Smooth muscle cell (in vitro differentiated cells): ENCODE results near the gene LMBR1. TPM values are rescaled to one million over a fixed set of nuclear protein-coding genes. Genes with fewer than 3 reads are reported as not detected.
A peak's percentile ranks its signal among the peaks of the same experiment; 100 is the strongest.

Source experiments
- DNase-seq: peaks from one replicate; lab custom pipeline; 2025; ENCODE audit not compliant: unreplicated experiment; lab: John Stamatoyannopoulos, UW
- H2AFZ ChIP-seq: fragments of 200-600 bp; sonication (generic); 2 replicates; pipeline ENCODE4 v1.6.0; 2016; ENCODE audit warnings: antibody characterized with exemption, low read depth, mild to moderate bottlenecking
- H3F3A ChIP-seq: fragments of 200-600 bp; sonication (generic); 2 replicates; pipeline ENCODE4 v1.6.0; 2017; ENCODE audit warnings: antibody characterized with exemption, low read depth
- H3K27ac ChIP-seq: fragments of 200-600 bp; sonication (generic); 2 replicates; pipeline ENCODE4 v1.5.1; 2016; ENCODE audit warnings: low read depth, mild to moderate bottlenecking
- H3K27me3 ChIP-seq: fragments of 200-600 bp; sonication (generic); 2 replicates; pipeline ENCODE4 v1.6.1; 2016; ENCODE audit warnings: low read depth, mild to moderate bottlenecking
- H3K36me3 ChIP-seq: fragments of 200-600 bp; sonication (generic); 2 replicates; pipeline ENCODE4 v1.5.1; 2016; ENCODE audit warnings: low read depth
- H3K4me1 ChIP-seq: fragments of 200-600 bp; sonication (generic); 2 replicates; pipeline ENCODE4 v1.5.1; 2016; ENCODE audit warnings: low read depth
- H3K4me2 ChIP-seq: fragments of 200-600 bp; sonication (generic); 2 replicates; pipeline ENCODE4 v1.6.0; 2016; ENCODE audit warnings: mild to moderate bottlenecking
- H3K4me3 ChIP-seq: fragments of 200-600 bp; sonication (generic); 2 replicates; pipeline ENCODE4 v1.5.1; 2016; ENCODE audit warnings: mild to moderate bottlenecking
- H3K79me2 ChIP-seq: fragments of 200-600 bp; sonication (generic); 2 replicates; pipeline ENCODE4 v1.6.0; 2016; ENCODE audit warnings: low read depth, mild to moderate bottlenecking
- H3K9ac ChIP-seq: fragments of 200-600 bp; sonication (generic); 2 replicates; pipeline ENCODE4 v1.6.0; 2016; ENCODE audit warnings: low read depth
- H3K9me3 ChIP-seq: fragments of 200-600 bp; sonication (generic); replicated peaks from 2 replicates; pipeline ENCODE4 v1.5.1; 2016; ENCODE audit warnings: low read depth
- H4K20me1 ChIP-seq: fragments of 200-600 bp; sonication (generic); 2 replicates; pipeline ENCODE4 v1.6.0; 2016; ENCODE audit warnings: low read depth
- CTCF ChIP-seq: fragments of 200-600 bp; sonication (generic); IDR thresholded peaks from 2 replicates; pipeline ENCODE4 v1.5.1; 2017; ENCODE audit warnings: borderline replicate concordance, mild to moderate bottlenecking, antibody characterized with exemption; ENCODE audit not compliant: insufficient read depth, poor library complexity, severe bottlenecking
- WGBS: methylation state at CpG from one replicate; pipeline ENCODE4 v1.1.7; 2016; ENCODE audit warnings: low lambda C conversion rate; 5-methylcytosine and 5-hydroxymethylcytosine counted together
- polyA plus RNA-seq: library from polyadenylated mRNA; unstranded; fragments of >200 nt; fragmentation: Nextera tagmentation; extraction: Ambion mirVana; gene quantifications from 2 replicates; pipeline ENCODE4 v1.2.1, GENCODE V29; 2016
- total RNA-seq: library from RNA; depleted of rRNA; stranded (reverse); fragments of >200 nt; gene quantifications from 2 replicates; pipeline ENCODE4 v1.2.3, GENCODE V29; 2014

LMBR1 gene
- total and polyA plus RNA-seq, 2 experiments from 2014 or later: 9.7 to 30.3 TPM

GRCh38 chr7:156790264-156790663 is 102.7 kb downstream of the LMBR1 start:
- H3K27ac ChIP-seq: no peak overlapping the region
- no peak for TF ChIP-seq CTCF
- H3K9ac ChIP-seq: no peak overlapping the region
- no peaks in the 10 kb centered on the region for H3K36me3 ChIP-seq
- H4K20me1 ChIP-seq: no peaks in the 10 kb centered on the region
- no peak overlapping the region for H3K4me3 ChIP-seq
- H3K9me3 ChIP-seq: no peaks in the 10 kb centered on the region
- no peak overlapping the region for H2AFZ ChIP-seq
- no peaks in the 10 kb centered on the region for H3F3A ChIP-seq
- H3K4me1 ChIP-seq: no peaks in the 10 kb centered on the region
- DNase-seq: no peak
- H3K79me2 ChIP-seq: no peaks in the 10 kb centered on the region
- H3K27me3 ChIP-seq: no peaks in the 10 kb centered on the region
- no peak overlapping the region for H3K4me2 ChIP-seq

- H3K27ac ChIP-seq: no peak overlapping the region
- TF ChIP-seq CTCF: no peak
- no peaks in the 10 kb centered on the region for H3F3A ChIP-seq
- no peaks in the 10 kb centered on the region for H3K79me2 ChIP-seq
- H3K27me3 ChIP-seq: no peaks in the 10 kb centered on the region
- over 99% methylated on average over 3 of the region's 4 CpGs for WGBS
- H3K36me3 ChIP-seq: no peaks in the 10 kb centered on the region
- no peak for DNase-seq
- no peak overlapping the region for H2AFZ ChIP-seq
- H3K4me1 ChIP-seq: no peaks in the 10 kb centered on the region
- H3K9me3 ChIP-seq: no peaks in the 10 kb centered on the region
- H3K4me3 ChIP-seq: no peak overlapping the region
- H3K9ac ChIP-seq: no peak overlapping the region
- H3K4me2 ChIP-seq: no peak overlapping the region
- no peaks in the 10 kb centered on the region for H4K20me1 ChIP-seq
These were observed 106.9 kb downstream of the LMBR1 start for GRCh38 chr7:156785998-156786543.

- H3K27ac ChIP-seq: peak overlapping the region; percentile 32
- H3K4me1 ChIP-seq: no peaks in the 10 kb centered on the region
- H3K9ac ChIP-seq: no peak overlapping the region
- H2AFZ ChIP-seq: no peak overlapping the region
- WGBS: 78% methylated on average over 4 of the region's 4 CpGs
- no peaks in the 10 kb centered on the region for H3K27me3 ChIP-seq
- no peak for TF ChIP-seq CTCF
- no peaks in the 10 kb centered on the region for H3F3A ChIP-seq
- H4K20me1 ChIP-seq: no peaks in the 10 kb centered on the region
- H3K4me2 ChIP-seq: peak overlapping the region; percentile 30
- DNase-seq: no peak
- no peak overlapping the region for H3K4me3 ChIP-seq
- no peaks in the 10 kb centered on the region for H3K79me2 ChIP-seq
- H3K9me3 ChIP-seq: no peaks in the 10 kb centered on the region
- no peaks in the 10 kb centered on the region for H3K36me3 ChIP-seq
These were observed 109.1 kb downstream of the LMBR1 start for GRCh38 chr7:156783864-156784263.

GRCh38 chr7:156781972-156782371 is 111.0 kb downstream of the LMBR1 start:
- Histone ChIP-seq H3F3A (no peaks in the 10 kb centered on the region), H3K27ac (no peak overlapping the region), H3K9ac (no peak overlapping the region), H3K79me2 (no peaks in the 10 kb centered on the region), H3K4me1 (no peaks in the 10 kb centered on the region), H3K27me3 (no peaks in the 10 kb centered on the region), H3K36me3 (no peaks in the 10 kb centered on the region), H2AFZ (no peak overlapping the region), H4K20me1 (no peaks in the 10 kb centered on the region), H3K4me3 (no peak overlapping the region), H3K9me3 (no peaks in the 10 kb centered on the region), H3K4me2 (no peak overlapping the region)
- no peak for TF ChIP-seq CTCF
- no peak for DNase-seq
- WGBS: 89% methylated on average over 2 of the region's 2 CpGs
